Measurements from ENCODE around the gene VAV2.

VAV2 gene

GRCh38 chr9:133830711-133831110 is 161.4 kb downstream of the VAV2 start:
- no peak for DNase-seq

GRCh38 chr9:133830310-133830709 is 161.8 kb downstream of the VAV2 start:
- no peak for DNase-seq

GRCh38 chr9:133828338-133828997 is 163.7 kb downstream of the VAV2 start:
- DNase-seq = no peak

DNA sequence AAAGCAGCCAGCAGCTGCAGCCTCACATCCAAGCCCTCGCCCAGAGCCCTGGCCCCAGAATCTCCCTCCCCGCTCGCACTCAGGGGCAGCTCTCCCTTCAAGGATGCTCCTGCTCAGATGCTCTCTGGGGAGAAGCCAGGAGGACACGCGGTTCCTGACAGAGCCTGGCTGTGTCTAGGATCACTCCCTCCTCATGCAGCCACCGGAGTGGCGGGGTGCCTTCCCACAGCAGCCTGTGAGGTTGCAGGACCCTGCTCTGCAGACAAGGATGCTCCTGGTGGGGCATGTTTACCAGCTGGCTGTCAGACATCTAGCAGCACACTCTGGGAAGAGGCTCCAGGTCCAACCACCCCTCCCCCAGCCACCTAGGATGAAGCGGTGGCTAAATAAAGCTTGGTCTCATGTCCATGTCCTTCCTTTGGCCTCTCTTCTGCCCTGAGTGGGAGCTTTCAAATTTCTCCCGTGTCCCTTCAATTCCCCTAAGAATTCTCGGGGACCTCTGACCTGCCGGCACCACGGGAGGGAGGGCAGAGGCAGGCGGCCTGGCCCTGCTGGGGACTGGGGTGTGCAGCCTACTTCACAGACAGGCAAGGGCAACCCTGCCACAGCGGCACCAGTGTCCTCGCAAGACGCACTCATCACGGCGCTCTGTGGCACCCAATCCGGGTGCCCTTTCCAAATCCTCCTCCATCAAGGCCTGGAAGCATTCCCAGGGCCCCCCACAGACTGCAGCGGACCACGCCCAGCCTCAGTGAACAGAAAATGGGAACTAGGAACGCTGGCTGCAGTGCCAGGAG is 165.6 kb downstream of the VAV2 start:
- DNase-seq = no peak

DNA sequence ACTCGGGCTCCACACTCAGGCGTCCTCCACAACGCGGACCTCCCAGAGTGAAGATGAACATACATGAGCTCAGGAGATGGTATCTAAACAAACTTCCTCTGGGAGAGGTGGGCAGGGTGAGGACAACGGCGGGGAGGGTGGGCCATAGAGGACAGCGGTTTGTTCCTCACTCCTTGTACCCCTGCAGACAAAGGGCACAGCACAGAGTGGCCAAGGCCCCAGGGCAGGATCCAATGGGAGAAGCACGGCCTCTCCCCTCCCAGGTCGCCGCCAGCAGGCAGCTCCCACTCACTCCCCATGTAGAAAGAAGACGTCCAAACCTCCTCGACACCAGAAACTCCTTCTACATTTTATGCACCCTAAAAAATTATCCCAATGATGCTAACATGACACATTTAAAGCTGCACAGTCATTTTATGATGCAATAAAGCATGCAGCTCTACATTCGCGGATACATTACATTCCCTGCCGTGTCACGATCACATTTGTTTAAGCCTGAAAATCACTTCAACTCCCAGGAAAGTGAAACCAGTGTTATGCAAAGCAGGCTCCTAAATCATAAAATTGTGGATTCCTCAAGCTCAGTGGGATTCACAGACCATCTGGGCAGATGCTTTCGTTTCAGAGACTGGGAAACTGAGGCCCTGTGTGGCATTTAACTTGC is 166.4 kb downstream of the VAV2 start:
- no peak for DNase-seq

DNA sequence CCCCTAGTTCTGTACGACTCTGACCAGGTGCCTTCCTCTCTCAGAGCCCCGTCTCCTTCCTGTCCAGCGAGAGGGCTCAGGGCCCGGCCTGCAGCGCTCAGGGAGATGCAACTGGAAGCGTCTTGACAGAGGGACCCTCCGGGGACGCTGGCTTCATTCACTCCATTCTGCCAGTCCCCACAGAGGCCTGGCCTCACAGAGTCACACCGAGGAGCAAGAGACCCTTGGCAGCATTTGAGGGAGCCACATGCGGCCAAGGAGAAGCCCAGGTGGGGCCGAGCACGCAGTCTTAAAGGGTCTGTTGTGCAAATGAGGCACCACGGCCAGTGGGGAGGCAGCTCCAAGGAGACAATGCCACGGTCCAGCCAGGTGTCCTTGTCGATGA is 167.3 kb downstream of the VAV2 start:
- no peak for DNase-seq

DNA sequence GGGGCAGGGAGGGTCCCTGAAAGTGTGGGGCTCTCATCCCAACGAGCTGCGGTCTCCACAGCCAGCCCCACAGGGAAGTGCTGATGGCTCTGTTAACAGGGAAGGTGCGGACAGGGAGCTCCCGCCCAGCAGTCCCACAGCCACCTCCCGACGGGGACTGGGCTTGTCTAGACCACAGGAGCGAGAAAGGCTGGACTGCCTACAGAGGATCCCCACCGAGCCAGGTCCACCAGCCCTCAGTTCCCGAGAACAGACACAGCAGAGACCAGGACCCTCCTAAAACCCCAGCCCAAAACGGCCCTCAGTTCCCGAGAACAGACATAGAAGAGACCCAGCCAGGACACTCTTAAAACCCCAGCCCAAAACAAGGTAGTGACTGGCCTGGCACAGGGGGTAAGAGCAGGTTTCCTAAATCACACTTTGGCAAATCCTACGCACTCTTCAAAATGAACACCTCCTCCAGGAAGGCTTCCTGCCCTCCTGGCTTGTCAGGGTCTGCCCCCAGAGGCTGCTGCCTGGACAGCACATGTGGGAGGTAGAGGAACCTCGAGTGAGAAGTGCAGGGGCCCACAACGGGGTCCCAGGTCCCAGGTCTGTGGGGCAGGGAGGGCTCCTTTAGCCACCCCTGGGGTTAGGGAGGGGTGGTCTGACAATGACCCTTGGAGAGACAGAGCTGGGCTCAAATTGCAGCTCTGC is 167.9 kb downstream of the VAV2 start:
- no peak for DNase-seq

DNA sequence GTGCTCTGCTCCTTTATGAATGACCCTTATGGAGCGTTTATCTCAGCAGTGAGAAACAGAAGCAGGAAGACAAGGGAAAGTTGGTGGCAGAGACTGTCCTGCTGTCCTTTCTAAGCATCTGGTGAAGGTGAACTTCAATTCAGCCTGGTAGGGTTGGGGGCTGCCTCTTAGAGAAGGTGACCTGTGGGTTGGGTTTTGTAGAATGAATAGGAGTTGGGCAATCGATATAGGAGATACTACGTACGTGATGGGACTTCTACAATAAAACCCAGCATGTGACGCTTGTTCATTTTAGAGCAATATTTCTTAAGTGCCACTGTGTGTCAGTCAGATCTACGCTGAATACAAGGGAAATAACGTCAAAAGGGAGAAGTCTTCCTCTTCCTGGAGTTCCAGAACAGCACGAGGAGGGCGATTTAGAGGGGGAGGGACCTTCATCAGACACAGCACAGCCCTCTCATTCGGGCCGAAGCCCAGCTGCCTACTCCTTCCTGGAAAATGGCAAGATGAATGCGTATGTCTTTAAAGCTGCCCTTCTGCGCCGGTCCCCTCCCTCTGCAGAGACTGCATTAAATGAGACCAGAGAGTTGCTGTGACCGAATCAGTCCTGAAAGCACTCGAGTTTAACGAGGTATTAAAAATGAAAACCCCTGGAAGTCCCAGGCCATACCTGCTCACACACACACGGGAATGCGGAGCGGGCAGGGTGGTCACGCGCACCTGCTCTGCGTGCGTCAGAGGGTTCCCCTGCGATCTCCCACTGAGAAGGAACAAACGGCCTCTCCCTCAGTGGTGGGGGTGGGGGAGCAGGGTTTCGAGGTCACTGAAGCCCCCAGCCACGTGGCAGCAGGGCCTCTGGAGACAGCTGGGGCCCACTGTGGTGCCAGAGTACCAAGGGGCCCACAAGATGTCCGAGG is 168.7 kb downstream of the VAV2 start:
- DNase-seq = no peak

DNA sequence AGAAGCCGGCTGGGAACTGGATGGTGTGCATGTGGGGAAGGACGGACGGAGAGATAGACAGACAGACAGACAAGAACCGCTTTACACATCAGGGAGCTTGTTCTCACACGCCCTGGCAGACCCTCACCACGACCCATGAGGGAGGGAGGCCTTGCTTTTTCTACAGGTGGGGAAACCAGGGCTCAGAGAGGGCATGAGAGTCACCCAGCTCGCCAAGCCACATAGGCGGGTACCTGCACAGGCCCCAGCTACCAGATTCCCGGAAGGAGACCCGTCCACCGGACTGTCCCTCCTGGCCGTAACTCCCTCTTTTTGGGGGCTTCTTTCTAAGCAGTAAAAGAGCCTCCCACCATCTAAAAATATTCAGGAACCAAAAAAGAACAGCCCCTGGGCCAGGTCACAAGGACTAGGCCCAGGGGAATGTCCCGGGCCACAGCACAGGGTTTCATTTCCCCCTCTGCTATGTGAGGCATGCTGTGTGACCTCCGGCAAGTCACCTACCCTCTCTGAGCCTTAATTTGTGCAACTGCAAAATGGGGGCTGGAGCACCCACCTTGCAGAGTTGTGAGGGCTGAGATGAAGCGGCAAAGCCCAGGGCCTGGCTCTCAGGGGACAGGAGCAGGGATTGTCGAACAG is 169.6 kb downstream of the VAV2 start:
- no peak for DNase-seq

DNA sequence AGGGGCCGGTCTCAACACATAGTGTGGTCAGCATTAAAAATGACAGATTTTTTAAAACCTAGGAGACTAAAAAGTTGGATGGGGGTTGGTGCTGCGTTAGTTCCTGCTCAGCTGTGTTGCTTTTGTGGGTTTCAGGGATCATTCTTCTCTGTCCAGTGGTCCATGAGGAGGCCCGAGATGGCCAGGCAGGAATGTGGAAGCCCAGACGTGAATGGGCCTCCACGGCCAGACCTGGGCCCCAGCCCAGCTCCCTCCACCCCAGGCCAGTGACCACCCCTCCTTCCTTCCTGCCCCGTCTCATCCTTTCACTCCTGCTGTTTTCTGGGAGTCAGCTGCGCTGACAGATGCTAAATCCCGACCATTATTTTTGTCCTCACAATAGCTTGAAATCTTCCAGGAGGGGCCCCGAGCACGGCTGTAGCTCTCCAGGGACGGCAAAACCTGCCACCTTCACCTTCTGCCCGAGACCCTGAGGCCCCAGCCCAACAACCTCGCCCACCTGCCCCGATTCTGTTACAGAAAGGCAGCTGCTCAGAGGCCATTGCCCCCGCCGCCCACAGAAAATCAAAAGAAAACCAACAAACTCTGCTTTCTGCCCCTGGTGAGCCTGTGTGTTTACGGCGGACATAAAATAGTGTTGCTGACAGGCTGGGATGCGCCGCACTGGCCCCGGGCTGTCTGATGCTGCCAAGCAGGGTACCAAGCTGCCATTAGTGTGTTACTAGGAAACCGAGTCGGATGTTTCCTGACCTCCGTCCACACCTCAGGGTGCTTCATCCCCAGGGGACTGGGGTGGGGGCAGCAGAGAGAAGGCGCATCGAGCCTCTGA is 170.3 kb downstream of the VAV2 start:
- no peak for DNase-seq

DNA sequence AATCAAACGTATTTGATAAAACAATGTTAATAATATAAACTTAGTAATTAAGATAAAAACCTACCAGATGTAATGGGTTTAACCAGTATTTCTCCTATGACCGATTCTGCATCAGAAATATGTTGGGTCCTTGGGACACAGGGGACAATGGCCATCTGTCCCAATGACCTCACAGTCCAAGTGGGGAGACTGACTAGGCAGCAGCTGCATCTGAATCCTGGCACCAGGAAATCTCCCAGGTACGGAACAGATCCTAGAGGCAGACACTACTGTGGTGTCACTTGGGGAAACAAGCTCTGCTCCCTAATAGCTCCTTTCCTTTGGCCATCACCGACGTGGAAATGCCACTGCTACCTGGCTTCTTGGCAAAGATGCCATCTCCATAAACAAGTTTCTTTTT is 172.2 kb downstream of the VAV2 start:
- no peak for DNase-seq

- no peak for DNase-seq
Measured at GRCh38 chr9:133818444-133818843, 173.7 kb downstream of the VAV2 start.

DNA sequence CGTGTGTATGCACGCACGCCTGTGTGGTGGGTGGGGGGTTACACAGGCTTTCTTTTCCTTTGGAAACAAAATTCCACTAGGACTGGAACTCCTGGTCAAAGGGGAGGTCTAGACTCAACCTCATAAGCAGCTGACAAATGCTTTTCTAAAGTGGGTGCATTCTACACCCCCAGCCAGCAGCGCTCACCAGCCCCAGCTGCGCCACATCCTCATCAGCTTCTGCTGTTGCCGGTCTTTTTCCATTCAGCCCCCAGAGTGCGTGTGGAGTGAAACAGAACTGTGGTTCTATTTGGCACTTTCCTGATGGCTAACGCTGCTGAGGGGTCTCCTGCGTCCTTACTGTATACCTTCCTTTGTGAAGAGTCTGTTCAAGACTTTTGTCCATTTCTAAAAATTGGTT is 176.3 kb downstream of the VAV2 start:
- no peak for DNase-seq

DNA sequence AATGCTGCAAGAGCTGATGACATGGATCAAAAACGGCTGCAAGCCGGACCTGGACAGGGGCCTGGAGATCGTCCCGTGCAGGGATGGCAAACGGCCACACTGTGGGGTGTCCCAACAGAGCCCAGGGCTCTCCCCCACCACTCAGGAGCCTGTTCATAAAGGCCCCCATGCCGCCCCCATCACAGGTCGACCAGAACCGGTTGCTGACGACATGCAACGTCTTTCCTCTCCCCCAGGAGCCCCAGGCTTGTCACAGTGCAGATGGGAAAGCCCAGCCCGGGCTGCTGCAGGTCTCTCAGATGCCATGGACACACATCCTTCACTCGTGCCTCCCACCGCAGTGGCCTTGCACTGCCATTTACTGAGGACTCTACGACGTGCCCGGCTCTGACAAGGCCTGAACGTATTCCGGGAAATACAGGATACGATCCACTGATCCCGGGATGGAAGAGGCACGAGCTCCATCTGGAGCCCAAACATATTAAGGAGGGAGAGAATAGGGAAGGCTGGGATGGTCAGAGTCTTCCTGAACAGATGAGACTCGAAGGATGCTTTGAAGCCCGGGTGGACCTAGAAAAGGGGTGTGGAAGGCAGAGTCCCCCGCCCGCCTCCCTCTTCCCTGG is 177.4 kb downstream of the VAV2 start:
- DNase-seq = no peak

GRCh38 chr9:133813749-133814585 is 178.2 kb downstream of the VAV2 start:
- no peak for DNase-seq

GRCh38 chr9:133812941-133813748 is 179.0 kb downstream of the VAV2 start:
- no peak for DNase-seq

- DNase-seq = no peak
Measured at GRCh38 chr9:133812077-133812868, 179.9 kb downstream of the VAV2 start.

GRCh38 chr9:133811471-133811870 is 180.7 kb downstream of the VAV2 start:
- no peak for DNase-seq

Measured in GF-D8 (cell line).